HG03025 (cell line): ENCODE results near the gene ADAM8.

Source experiments
- ATAC-seq: cut with Tn5 transposase; IDR thresholded peaks from one replicate; pipeline ENCODE4 v1.9.1; 2021; ENCODE audit warnings: mild to moderate bottlenecking, moderate library complexity; ENCODE audit not compliant: unreplicated experiment, low FRiP score

ADAM8 gene

GRCh38 chr10:133253361-133253955 lies 23.2 kb downstream of the ADAM8 start:
- no peak for ATAC-seq

GRCh38 chr10:133252223-133252552 lies 24.5 kb downstream of the ADAM8 start:
- no peak for ATAC-seq

DNA sequence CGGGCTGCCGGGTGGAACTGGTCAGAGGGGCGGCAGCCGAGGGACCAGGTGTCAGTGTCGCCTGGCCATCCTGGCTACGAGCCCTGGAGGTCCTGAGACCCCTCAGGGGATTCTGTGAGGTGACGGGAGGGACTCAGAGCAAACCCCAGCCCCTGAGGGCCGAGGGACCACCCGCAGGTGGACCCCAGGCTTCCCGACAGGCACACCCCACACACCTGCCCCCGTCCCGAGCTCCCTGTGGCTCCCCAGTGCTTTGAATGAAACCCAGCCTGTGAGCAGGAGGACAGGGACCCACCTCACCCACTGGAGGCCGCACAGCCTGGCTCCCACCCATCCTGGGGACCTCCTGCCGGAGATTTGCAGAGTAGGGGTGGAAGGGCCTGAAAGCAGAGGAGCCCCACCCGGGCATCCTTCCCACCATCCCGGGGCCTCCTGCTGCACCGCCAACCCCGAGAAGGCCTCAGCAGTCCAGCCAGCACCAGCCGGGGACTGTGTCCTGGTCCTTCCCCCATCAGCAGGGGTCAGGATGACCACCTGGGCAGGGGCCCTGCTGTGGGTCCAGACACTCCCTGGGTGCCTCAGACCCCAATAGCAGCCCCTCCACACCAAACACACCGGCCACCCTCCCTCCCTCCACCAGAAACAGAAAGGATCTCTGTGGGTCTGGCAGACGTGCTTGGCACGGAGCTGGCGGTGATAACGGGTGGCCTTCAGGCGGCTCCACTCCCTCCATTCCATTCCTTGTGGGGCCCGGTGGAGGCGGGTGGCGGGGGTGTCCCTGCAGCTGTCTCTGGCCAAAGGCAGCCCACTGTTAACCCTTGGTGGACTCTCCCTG lies 25.1 kb downstream of the ADAM8 start:
- ATAC-seq: no peak

- ATAC-seq: no peak
Observed at GRCh38 chr10:133249975-133250754, 26.5 kb downstream of the ADAM8 start.

GRCh38 chr10:133249094-133249780 lies 27.4 kb downstream of the ADAM8 start:
- ATAC-seq: no peak

DNA sequence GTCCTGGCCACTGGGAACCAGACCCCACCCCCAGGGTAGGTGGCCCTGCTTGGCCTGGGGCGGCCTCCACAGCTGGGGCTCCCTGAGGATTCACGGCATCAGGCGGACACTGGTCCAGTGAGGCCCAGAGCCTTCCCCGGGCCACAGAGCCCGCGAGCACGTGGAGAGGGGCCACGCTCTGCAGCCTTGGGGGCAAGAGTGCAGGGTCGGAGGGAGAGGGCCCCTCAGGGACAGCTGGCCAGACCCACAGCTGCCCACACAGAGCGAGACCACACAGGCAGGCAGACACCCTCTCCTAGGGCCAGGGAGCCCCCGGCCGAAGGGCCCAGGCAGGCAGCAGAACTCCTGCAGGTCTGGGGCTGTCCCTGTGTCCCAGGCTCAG lies 28.3 kb downstream of the ADAM8 start:
- no peak for ATAC-seq

DNA sequence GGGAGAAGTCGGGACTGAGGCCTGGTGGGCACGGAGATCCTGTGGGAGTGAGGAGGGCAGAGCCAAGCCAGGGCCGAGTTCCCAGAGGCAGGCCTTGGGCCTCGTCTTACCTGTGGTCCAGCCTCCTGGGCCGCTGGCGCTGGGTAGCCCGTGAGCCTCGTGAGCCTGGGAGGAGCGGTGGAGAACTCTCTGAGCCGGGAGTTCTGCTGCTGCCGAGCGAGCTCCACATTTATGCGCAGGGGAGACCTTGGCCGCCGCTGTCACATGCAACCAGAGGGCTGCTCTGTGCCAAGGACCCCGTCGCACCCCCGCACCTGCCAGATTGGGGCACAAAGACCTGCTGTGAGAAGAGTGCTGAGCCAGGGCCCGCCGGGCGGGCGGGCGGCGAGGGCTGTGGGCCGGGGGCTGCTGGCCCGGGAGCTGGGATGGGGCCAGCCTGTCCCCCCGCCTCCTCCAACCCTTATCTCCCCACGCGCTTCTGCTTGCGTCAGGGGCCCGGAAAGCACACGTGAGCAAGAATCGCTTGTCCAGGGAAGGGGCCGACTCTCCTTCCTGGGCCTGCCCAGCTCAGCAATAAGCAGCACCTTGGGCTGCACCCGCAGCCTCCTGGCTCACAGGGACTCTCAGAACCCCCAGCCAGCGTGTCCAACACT lies 28.9 kb downstream of the ADAM8 start:
- no peak for ATAC-seq

DNA sequence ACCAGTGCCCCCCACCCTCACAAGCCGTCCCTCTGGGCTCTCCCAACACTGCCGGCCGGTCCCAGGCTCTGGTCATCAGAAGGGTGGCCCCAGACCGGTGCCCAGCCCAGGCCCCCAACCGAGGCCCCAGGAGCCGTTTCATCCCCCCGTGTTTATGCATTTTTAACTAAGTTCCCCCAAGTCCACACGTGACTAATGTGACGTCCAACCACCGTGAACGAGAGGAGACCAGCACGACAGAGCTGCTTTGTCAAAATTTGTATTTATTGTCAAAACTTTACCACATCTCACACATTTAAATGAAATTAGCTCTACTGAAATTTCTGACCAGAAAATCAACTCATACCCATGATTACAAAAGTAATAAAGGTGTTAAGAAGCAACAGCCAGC lies 30.4 kb downstream of the ADAM8 start:
- ATAC-seq: no peak

DNA sequence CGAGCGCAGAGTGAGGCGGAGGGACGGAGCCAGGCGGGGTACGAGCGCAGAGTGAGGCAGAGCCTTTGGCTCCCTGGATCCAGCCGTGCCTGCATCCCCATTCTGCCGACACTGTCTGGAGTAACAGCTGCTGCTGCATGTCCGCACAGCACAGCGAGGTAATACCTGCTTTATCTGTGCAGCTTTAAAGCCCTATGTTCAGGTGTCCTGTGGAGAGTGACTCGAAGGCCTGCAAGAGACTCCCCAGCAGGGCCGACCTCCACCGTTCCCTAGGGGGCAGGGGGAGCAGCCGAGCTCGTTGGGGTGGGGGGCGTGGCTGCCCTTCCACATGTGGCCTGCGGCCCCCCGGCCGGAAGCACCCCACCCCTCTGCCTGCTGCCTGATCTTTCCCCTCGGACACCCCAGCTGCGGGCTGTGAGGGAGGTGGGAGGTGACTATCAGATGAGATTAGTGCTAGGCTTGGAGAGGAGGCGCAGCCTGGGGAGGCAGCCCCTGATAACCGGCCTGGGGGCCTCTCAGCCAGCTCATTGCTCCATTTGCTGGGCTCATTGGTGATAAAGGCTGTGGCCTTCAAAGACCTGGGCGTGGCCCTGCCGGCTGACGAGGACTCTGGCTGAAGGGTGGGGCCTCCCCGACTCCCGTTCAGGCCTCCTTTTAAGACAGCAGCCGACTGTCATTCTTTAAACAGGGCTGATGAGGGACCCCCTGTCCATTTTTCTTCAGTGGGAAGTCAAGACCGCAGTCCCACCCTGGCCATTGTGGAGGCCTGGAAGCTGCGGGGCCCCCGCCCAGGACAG lies 31.0 kb downstream of the ADAM8 start:
- no peak for ATAC-seq

- ATAC-seq: no peak
Observed at GRCh38 chr10:133243593-133243992, 33.1 kb downstream of the ADAM8 start.

GRCh38 chr10:133242611-133243356 lies 33.9 kb downstream of the ADAM8 start:
- no peak for ATAC-seq

DNA sequence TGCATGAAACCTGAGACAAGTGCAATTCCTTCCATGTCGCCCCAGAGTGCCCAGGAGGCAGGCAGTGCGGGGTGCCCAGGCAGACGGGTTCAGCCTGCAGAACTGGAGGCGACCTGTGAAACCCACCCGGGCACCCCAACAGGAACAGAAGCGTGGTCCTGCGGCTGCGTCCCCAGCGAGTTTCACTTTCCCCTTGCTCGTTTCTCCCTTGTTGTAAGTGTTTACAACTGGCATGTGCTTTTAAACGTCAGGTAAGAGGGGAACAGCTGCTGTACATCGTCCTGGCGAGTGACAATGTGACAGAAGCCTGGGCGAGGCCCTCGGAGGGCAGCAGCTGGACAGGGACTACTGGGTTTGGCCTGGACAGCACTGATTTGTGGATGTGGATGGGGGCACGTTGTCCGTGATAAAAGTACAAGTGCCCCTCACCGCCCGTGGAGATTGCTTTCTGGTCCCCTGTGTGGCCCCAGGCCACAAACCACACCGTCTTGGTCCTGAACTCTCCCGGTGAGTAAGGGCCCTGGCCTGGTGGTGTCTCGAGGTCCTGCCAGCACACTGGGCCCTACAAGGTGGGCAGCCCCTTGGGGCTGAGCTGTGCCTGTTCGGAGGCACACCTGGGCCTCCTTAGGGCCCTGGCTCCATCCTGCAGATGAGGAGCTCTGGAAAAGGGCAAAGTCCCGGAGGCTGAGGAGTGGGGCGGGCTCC lies 35.0 kb downstream of the ADAM8 start:
- no peak for ATAC-seq

GRCh38 chr10:133239990-133240389 lies 36.7 kb downstream of the ADAM8 start:
- ATAC-seq: no peak

GRCh38 chr10:133238466-133238804 lies 38.2 kb downstream of the ADAM8 start:
- ATAC-seq: no peak

- no peak for ATAC-seq
Observed at GRCh38 chr10:133237588-133238465, 38.8 kb downstream of the ADAM8 start, which contains the start of gene VENTX. Gene VENTX (plus strand): TSS chr10:133237855. CDS start chr10:133237915, 60 bp downstream.

DNA sequence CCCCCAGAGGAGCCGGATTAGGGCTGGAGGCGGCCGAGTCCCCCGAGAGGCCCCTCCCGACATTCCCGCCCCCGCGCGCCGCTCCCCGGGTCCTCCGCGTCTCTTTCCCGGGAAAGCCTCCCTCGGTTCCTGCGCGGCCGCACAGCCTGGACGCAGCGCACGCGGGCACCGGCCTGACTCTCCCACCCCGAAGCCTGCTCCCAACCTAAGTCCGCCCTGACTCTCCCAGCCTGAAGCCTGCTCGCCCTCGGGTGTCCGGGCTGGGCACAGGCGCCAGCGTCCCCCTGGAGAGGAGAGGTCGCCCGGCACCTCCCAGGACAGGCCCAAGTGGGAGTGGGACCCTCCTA lies 39.5 kb downstream of the ADAM8 start:
- no peak for ATAC-seq

DNA sequence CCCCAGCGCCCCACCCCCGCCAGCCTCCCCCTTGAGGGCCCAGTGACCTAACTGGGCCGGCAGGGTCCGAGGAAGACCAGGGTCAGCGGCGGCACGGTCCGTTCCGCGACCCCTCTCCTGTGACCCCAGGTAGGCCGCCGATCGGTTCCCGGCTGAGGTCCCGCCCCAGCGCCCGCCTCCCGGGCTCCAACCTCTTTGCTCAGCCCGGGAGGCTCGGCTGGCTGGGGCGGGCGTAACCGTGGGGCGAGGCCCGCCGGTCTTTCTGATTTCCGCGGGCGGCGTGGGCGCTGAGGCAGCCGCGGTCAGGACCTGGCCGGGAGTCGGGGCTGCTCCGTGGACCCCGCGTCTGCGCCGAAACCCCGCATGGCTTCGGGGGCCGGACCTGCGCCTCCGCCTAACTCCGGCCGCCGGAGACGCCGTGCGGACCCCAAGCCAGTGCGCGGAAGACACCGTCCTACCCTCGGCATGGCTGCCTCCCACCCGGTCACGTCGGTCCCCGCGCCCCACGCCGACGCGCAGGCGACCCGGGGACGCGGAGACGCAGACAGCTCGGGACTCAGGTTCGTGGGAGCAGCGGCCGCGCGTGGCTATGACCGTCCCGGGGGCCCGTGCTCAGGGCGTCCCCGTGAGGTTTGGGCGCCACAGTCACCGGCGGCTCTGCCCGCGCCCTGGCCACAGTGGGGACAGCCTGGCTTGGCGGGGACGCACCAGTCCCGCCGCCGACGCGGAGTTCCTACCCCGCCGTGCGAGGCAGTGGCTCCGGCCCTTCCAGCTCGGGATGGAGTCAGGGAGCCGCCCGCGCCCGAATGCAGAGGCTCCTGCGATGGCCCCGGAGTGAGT lies 40.0 kb downstream of the ADAM8 start:
- ATAC-seq: no peak
